ENCODE data around the gene OR2AJ1.

The OR2AJ1 gene

GRCh38 chr1:247895976-247896375 lies 28.7 kb upstream of the OR2AJ1 start:
- no peak for TF ChIP-seq SIN3A (IDR thresholded peaks at IDR 0.05; ENCODE audit: borderline replicate concordance, insufficient read depth, low read length)
- TF ChIP-seq POLR2AphosphoS5 (IDR thresholded peaks at IDR 0.05; ENCODE audit: low read depth, low read length): no peak
- TF ChIP-seq TAF1 (IDR thresholded peaks at IDR 0.05; ENCODE audit: borderline replicate concordance, insufficient read depth, low read length): no peak
- TF ChIP-seq REST (IDR thresholded peaks at IDR 0.05; ENCODE audit: insufficient read depth in 1 of 2, low read depth in 2 of 2, low read length in 2 of 2): no peak
- TF ChIP-seq FOXP2 (optimal IDR thresholded peaks at IDR 0.05; ENCODE audit: borderline replicate concordance, extremely low read depth, extremely low read length, insufficient read depth): no peak

- TF ChIP-seq FOXP2 (optimal IDR thresholded peaks at IDR 0.05; ENCODE audit: borderline replicate concordance, extremely low read depth, extremely low read length, insufficient read depth) (no peak), TAF1 (IDR thresholded peaks at IDR 0.05; ENCODE audit: borderline replicate concordance, insufficient read depth, low read length) (no peak), POLR2AphosphoS5 (IDR thresholded peaks at IDR 0.05; ENCODE audit: low read depth, low read length) (no peak), SIN3A (IDR thresholded peaks at IDR 0.05; ENCODE audit: borderline replicate concordance, insufficient read depth, low read length) (no peak), REST (IDR thresholded peaks at IDR 0.05; ENCODE audit: insufficient read depth in 1 of 2, low read depth in 2 of 2, low read length in 2 of 2) (no peak)
Measured at GRCh38 chr1:247904122-247904521, 20.6 kb upstream of the OR2AJ1 start.

GRCh38 chr1:247905181-247905580 lies 19.5 kb upstream of the OR2AJ1 start:
- TF ChIP-seq FOXP2 (optimal IDR thresholded peaks at IDR 0.05; ENCODE audit: borderline replicate concordance, extremely low read depth, extremely low read length, insufficient read depth) (no peak), TAF1 (IDR thresholded peaks at IDR 0.05; ENCODE audit: borderline replicate concordance, insufficient read depth, low read length) (no peak)

GRCh38 chr1:247905910-247906503 lies 18.7 kb upstream of the OR2AJ1 start:
- no peak for TF ChIP-seq TAF1 (IDR thresholded peaks at IDR 0.05; ENCODE audit: borderline replicate concordance, insufficient read depth, low read length)
- no peak for TF ChIP-seq REST (IDR thresholded peaks at IDR 0.05; ENCODE audit: insufficient read depth in 1 of 2, low read depth in 2 of 2, low read length in 2 of 2)
- no peak for TF ChIP-seq SIN3A (IDR thresholded peaks at IDR 0.05; ENCODE audit: borderline replicate concordance, insufficient read depth, low read length)
- no peak for TF ChIP-seq POLR2AphosphoS5 (IDR thresholded peaks at IDR 0.05; ENCODE audit: low read depth, low read length)
- no peak for TF ChIP-seq FOXP2 (optimal IDR thresholded peaks at IDR 0.05; ENCODE audit: borderline replicate concordance, extremely low read depth, extremely low read length, insufficient read depth)

- TF ChIP-seq POLR2AphosphoS5 (IDR thresholded peaks at IDR 0.05; ENCODE audit: low read depth, low read length) (no peak), TAF1 (IDR thresholded peaks at IDR 0.05; ENCODE audit: borderline replicate concordance, insufficient read depth, low read length) (no peak), SIN3A (IDR thresholded peaks at IDR 0.05; ENCODE audit: borderline replicate concordance, insufficient read depth, low read length) (no peak), REST (IDR thresholded peaks at IDR 0.05; ENCODE audit: insufficient read depth in 1 of 2, low read depth in 2 of 2, low read length in 2 of 2) (no peak), FOXP2 (optimal IDR thresholded peaks at IDR 0.05; ENCODE audit: borderline replicate concordance, extremely low read depth, extremely low read length, insufficient read depth) (no peak)
Measured at GRCh38 chr1:247906504-247907047, 18.1 kb upstream of the OR2AJ1 start.

Measured in PFSK-1 (cell line).